GF-D8 (cell line): ENCODE results near the gene ACYP2.
"Not testable (repeated sequence)": the region's sequence is repeated elsewhere in the genome, so short reads cannot be mapped to it uniquely, and the experiment has no call there.

ENCODE experiments used
- DNase-seq: peaks from one replicate; lab custom pipeline; 2025; lab: John Stamatoyannopoulos, UW

Gene ACYP2

GRCh38 chr2:54226260-54226659 is 110.8 kb downstream of the ACYP2 start:
- no peak for DNase-seq

GRCh38 chr2:54227798-54228197 is 112.4 kb downstream of the ACYP2 start:
- no peak for DNase-seq

GRCh38 chr2:54228945-54229344 is 113.5 kb downstream of the ACYP2 start:
- DNase-seq = no peak

GRCh38 chr2:54233832-54234649 is 118.6 kb downstream of the ACYP2 start:
- DNase-seq = no peak

- no peak for DNase-seq
These were observed 122.0 kb downstream of the ACYP2 start for GRCh38 chr2:54237428-54237827.

GRCh38 chr2:54239427-54239826 is 124.0 kb downstream of the ACYP2 start:
- DNase-seq = no peak

- DNase-seq = no peak
These were observed 125.4 kb downstream of the ACYP2 start for GRCh38 chr2:54240515-54241469.

GRCh38 chr2:54247115-54247514 is 131.7 kb downstream of the ACYP2 start:
- no peak for DNase-seq

- no peak for DNase-seq
These were observed 134.2 kb downstream of the ACYP2 start for GRCh38 chr2:54249629-54250028.

GRCh38 chr2:54254180-54254579 is 138.8 kb downstream of the ACYP2 start:
- DNase-seq = no peak

GRCh38 chr2:54255230-54256090 is 140.0 kb downstream of the ACYP2 start:
- no peak for DNase-seq

GRCh38 chr2:54256091-54256694 is 140.8 kb downstream of the ACYP2 start, which contains the start of gene TSPYL6:
TSS of gene TSPYL6 (minus strand) at chr2:54256229. CDS start at chr2:54256151, 78 bp downstream.
- DNase-seq = no peak

- DNase-seq = no peak
These were observed 142.8 kb downstream of the ACYP2 start for GRCh38 chr2:54258166-54258565.

- DNase-seq = no peak
These were observed 144.2 kb downstream of the ACYP2 start for GRCh38 chr2:54259413-54260240.

GRCh38 chr2:54260241-54260595 is 144.8 kb downstream of the ACYP2 start:
- no peak for DNase-seq

- no peak for DNase-seq
These were observed 146.1 kb downstream of the ACYP2 start for GRCh38 chr2:54261537-54261936.

GRCh38 chr2:54262015-54262765 is 146.8 kb downstream of the ACYP2 start:
- no peak for DNase-seq

GRCh38 chr2:54265081-54265480 is 149.7 kb downstream of the ACYP2 start:
- DNase-seq = not testable (repeated sequence)

- no peak for DNase-seq
These were observed 152.2 kb downstream of the ACYP2 start for GRCh38 chr2:54267577-54267976.

- DNase-seq = no peak
These were observed 155.8 kb downstream of the ACYP2 start for GRCh38 chr2:54271189-54271588.
